ENCODE results near the gene KANSL1. TPM values are rescaled to one million over a fixed set of nuclear protein-coding genes. Genes with fewer than 3 reads are reported as not detected.
"Not testable (repeated sequence)": the region's sequence is repeated elsewhere in the genome, so short reads cannot be mapped to it uniquely, and the experiment has no call there.

Gene KANSL1
- total RNA-seq, 2 donors from 2014 or later = 29.4 to 40.7 TPM

DNA sequence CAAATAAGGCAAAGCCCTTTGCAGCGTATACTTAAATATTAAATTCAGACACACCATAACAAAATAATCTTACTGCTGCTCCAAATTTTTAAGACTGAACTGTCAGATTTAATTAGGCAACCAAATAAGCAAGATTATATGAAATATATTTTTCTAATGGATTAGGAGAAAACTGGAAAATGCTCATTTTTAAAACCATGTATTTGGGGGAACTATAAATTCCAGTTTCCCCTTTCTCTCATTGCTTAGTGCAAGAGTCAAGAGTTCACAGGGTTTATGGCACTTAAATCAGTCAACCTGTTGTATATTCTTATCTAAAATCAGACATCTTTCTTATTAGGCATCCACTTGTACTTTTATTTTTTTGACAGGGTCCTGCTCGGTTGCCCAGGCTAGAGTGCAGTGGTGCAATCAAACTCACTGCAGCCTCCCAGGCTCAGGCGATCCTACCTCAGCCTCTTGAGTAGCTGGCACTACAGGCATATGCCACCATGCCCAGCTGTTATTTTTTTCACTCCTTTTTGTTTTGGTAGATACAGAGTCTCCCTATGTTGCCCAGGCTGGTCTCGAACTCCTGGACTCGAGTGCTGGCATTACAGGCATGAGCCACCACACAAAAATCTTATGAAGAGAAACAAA, 2.1 kb upstream of the KANSL1 start:
- ATAC-seq (no peak), DNase-seq (no peak)
- intact Hi-C loops (cut with DNase I) = loop anchor here in 1 of 2 donors (10.0 kb wide), 1 partner anchor 151 kb away; no protein-coding TSS in a partner anchor

DNA sequence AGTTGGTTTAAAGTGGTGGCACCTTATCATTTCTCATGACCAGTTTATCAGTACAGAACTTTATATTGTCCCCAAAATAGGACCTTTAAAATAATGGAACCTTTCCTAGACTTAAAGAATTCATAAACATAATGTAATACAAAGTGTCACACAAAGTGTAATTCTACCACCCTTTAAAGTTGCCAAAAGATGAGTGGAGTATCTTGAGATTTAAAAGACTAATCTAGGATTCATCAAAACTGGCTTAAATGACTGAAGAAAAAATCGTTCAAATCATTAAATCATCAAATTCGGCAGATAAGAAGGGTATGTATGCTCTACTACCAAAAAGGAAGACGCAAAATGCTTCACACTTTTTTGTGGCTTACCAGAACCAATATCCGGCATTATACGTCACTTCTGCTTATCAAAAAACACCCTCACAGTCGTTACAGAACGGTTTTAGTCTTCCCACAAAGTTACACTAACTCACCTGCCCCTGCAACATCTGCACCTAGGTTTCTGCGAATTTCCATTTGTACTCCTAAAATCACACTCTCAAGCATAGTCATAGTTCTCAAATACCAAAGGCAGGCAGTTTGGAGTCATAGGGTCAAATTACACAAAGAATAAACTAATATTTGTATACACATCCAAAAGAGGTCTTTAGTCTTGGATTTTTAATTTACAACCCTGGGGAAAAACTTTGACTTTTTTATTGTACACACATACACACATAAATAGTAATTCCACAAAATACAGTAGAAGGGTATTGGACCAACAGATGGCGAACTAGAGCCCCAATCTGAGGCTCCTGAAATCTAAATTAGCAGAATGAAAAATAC, 1.4 kb upstream of the KANSL1 start:
- no peak for ATAC-seq
- intact Hi-C loops (cut with DNase I) = loop anchor here in 1 of 2 donors (10.0 kb wide), 1 partner anchor 150 kb away; no protein-coding TSS in a partner anchor
- no peak for DNase-seq

DNA sequence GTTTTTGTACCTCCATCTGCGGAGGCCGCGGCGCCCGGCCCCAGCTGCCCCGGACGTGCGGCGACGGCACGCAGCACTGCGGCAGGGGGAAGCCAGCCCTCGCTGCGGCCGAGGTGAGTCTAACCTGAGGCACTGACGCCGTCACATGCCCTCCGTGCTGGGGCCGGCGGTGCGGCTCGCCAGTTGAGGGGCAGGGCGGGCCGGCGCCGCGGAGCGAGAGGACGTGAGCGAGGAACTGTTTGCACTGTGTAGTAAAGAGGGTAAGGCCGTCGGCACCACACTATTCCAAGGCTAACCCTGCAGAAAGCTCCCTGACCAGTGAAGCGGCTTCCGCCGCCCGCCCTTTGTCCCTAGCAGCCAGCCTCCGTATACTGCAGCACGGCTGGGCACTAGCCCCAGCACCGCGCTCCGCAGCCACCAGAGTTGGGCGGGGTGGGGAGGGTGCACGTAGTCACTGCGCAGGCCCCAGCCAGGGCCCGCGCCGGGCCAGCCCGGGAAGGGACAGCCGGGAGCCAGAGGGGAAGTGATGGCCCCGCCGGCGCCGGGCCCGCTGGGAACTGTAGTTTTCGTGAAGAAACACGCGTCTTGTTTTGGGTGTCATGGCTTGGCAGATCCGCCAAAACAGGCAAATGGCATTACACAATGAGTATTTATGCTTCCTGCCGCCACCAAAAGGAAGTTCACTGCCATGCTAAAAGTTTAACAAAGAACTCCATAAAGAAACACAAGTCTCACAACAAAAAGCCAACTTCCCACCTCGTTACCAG, 580 bp upstream of the KANSL1 start:
- intact Hi-C loops (cut with DNase I) = loop anchor here in 1 of 2 donors (10.0 kb wide), 1 partner anchor 149 kb away; no protein-coding TSS in a partner anchor
- ATAC-seq (peak; percentile 94 to 96), DNase-seq (peak; percentile 99)

DNA sequence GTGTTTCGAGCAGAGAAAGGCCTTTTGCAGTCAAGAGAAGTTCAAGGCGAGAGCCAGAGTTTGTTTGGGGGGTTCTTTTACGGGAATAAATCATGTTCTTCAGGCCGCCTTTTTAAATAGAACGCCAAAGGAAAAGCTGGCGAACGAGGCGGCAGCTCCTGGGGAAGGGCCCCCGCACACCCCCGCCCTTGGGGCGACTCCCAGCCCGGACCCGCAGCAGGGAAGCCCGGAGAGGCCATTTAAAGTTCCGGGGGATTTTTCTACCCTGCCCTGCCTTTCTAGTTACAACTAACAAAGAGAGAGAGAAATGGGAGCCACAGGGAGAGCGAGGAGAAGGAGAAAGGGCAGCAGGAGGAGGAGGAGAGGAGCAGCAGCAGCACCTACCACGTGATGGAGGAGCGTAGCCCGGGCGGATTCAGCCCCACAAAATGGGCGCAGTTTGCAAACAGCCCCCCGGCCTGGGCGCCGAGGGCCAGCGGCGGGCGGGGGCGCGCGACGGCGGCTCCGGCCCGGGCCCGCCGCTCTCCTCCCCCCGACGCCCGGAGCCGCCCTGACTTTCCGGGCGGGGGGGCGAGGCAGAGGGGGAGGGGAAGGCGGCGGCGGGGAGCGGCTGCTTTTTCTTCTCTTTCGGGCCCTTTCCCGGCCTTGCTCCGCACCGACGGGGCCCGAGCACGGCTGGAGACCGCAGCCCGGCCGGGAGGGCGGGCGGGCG, 634 bp downstream of the KANSL1 start:
- peak; percentile 79 for DNase-seq
- ATAC-seq = peak; percentile 51 to 58
- intact Hi-C loops (cut with DNase I) = loop anchor here (1.0 to 10.0 kb wide), 2 partner anchors 148 kb away; no protein-coding TSS in a partner anchor

DNA sequence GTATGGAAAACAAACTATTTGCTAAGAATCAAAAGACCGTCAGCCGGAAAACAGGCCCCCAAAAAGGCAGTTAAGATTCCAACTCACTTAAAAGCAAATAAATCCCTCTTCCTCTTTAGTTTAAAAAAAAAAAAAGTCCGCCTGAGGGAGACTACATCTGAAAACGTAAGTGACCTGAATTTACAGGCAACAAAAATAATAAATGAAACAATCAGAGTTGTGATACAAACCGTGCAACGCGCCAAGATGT, 1.1 kb downstream of the KANSL1 start:
- DNase-seq (no peak), ATAC-seq (no peak)
- intact Hi-C loops (cut with DNase I) = loop anchor here (1.0 to 10.0 kb wide), 2 partner anchors 147 to 148 kb away; no protein-coding TSS in a partner anchor

DNA sequence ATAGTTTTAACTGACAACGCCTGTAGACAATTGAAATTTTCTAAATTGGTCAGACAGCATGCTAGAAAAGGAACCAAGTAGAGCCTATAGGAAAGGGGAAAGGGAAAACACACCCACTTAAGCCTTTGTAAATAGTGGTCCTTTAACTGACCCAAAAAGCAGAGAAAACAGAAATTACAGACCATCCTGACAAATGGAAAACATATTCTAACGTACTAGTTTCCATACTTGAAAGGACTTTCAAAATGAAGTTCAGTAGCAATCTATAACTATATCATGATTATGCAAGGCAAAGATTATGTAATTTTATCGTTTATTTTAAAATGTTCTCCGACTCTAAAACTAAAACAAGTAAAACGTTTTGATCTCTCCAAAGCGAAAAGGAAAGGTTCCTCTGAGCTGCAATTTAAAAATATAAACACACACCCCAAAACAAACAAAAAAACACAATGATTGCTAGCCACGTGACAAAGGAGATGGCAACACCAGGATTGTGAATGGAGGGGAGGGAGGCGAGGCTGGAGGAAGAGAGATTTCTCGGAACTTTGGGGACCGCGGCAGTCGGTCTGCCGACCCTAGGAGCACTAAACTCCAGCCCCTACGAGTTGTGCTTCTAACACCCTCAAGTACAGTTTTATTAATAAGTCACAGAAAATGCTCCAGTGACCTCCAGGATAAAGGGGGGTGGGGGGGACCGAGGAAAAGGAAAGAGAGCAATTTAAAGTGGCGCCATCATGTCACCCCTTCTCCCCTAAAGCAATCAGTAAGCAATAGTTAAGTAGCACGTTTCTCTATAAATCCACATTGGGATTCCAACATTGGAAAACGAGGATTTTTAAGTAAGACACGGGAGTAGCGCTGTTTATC, 1.7 kb downstream of the KANSL1 start:
- ATAC-seq (no peak), DNase-seq (no peak)
- intact Hi-C loops (cut with DNase I) = loop anchor here (1.0 to 10.0 kb wide), 2 partner anchors 147 kb away; no protein-coding TSS in a partner anchor

DNA sequence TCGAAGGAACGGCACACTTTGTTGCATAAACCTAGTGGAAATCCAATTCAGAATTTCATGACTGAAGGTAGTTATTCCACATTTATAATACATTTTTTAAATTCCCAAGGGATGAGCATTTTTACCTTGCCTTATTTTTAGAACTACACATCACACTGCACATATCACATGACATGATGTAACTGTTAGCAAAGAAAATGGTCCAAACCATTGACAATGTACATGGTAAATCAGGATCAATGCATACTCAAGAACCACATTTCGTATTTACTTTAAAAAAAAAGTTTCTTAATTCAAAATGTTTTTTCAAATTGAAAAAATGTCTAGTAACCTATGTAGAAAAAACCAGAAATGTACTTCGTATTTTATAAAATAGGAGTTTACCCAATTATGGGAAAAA, 2.5 kb downstream of the KANSL1 start:
- no peak for DNase-seq
- intact Hi-C loops (cut with DNase I) = loop anchor here in 1 of 2 donors (10.0 kb wide), 1 partner anchor 146 kb away; no protein-coding TSS in a partner anchor
- ATAC-seq = no peak

DNA sequence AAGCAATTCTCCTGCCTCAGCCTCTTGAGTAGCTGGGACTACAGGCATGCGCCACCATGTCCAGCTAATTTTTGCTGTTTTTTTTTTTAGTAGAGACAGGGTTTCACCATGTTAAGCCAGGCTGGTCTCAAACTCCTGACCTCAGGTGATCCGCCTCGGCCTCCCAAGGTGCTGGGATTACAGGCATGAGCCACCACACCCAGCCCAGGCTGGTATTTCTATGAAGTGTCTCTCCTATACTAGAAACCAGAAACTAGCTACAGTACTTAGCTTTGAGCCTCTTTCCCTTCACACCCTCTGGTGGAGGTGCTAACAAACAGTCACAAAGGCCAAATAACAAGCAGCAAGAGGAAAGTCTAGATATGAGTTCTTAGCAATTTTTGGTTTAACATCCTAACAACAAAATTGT, 6.4 kb downstream of the KANSL1 start:
- intact Hi-C loops (cut with DNase I); DNase-seq: not testable (repeated sequence)
- peak in 1 of 2 donors; percentile 35 for ATAC-seq

DNA sequence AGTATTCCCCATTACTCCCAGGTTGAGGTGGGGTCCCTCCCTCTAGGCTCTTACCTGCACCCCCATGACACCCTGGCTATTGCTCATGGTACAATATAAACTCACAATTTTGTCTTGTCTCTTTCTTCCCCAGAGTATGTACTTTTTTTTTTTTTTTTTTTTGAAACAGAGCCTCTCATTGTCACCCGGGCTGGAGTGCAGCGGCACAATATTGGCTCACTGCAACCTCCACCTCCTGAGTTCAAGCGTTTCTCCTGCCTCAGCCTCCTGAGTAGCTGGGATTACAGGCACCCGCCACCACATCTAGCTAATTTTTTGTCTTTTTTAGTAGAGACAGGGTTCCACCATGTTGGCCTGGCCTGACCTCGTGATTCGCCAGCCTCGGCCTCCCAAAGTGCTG, 8.5 kb downstream of the KANSL1 start:
- ATAC-seq (no peak), DNase-seq (no peak)
- intact Hi-C loops (cut with DNase I) = no loop called here

DNA sequence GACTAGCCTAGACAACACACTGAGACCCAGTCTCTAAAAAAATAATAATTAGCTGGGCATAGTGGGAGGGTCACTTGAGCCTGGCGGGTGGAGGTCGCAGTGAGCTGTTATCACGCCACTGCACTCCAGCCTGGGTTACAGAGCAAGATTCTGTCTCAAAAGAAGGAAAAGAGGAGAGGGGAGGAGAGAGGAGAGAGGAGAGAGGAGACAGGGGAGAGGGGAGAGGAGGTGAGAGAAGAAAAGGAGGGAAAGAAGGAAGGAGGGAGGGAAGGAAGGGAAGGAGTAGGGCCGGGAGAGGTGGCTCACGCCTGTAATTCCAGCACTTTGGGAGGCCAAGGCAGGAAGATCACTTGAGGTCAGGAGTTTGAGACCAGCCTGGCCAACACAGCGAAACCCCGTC, 9.8 kb downstream of the KANSL1 start:
- intact Hi-C loops (cut with DNase I); ATAC-seq; DNase-seq: not testable (repeated sequence)

DNA sequence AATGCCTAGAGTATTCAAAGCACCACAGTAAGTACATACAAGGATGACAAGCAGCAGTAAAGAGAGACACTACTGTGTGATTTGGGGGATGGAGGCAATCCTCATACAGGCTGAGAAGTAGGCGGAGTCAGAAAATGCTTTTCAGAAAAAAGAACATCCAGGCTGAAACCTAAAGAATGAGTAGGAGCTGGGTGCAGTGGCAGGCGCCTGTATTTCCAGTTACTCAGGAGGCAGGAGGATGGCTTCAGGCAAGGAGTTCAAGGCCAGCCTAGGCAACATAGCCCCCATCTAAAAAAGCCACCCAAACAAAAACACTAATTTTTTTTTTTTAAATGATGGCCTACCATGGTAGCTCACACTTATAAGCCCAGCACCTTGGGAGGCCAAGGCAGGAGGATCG, 10.3 kb downstream of the KANSL1 start:
- ATAC-seq = no peak
- no peak for DNase-seq
- intact Hi-C loops (cut with DNase I) = no loop called here

DNA sequence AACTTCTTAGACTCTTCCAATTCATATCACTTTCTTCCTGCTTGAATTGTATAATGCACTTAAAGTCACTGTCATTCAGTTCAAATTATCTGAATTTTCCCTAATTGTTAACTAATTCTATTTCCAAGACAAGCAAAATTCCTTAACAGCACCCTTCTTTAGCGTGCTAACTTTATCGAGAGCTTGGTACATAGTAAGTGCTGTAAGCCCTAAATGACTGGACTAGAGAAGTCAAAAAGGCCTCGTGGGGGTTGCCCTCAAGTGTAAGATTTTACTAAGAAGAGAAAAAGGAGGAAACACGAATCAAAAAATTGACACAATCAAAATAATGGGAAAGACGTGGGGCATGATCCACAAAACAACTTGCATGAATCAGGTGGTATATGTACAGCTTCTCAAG, 11.3 kb downstream of the KANSL1 start:
- DNase-seq (no peak), ATAC-seq (no peak)
- intact Hi-C loops (cut with DNase I) = no loop called here

DNA sequence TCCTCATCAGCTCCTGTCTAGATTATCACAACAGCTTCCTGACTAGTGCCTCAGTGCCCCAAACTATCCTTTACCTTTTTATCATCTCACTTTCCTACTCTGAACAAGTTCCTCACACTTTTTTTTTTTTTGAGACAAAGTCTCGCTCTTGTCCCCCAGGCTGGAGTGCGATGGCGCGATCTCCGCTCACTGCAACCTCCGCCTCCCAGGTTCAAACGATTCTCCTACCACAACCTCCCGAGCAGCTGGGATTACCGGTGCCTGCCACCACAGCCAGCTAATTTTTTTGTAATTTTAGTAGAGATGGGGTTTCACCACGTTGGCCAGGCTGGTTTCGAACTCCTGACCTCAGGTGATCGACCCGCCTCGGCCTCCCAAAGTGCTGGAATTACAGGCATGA, 11.9 kb downstream of the KANSL1 start:
- DNase-seq; intact Hi-C loops (cut with DNase I); ATAC-seq: not testable (repeated sequence)

DNA sequence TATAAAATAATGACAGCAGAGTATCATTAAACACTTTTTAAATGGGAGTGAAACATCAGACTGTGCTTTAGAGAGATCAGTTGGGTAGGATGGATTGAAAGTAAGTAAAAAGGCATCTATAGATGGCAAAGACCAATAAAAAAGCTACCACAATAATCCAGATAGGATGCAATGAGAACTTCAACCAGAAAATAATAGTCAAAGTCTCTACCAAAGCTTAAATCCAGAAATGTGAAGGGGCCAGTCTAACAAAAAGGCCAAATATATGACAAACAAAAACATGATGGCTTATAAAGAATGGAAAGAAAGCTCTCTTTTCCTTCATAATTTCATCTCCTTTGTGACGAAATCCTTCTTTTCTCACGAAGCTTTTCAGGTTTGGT, 12.3 kb downstream of the KANSL1 start:
- intact Hi-C loops (cut with DNase I) = no loop called here
- DNase-seq (no peak), ATAC-seq (no peak)

DNA sequence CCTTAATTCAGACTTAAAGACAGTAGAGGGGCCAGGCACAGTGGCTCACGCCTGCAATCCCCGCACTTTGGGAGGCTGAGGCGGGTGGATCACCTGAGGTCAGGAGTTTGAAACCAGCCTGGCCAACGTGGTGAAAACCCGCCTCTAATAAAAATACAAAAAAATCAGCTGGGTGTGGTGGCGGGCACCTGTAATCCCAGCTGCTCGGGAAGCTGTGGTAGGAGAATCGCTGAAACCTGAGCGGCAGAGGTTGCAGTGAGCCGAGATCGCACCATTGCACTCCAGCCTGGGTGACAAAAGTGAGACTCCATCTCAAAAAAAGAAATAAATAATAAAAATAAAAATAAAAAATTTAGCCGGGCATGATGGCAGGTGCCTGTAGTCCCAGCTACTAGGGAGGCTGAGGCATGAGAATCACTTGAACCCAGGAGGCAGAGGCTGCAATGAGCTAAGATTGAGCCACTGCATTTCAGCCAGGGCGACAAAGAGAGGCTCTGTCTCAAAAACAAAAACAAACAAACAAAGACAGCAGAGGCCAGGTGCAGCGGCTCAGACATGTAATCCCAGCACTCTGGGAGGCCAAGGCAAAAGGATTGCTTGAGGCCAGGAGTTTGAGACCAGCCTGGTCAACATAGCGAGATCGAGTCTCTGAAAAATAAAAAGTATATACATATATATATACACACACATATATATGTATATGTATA, 12.9 kb downstream of the KANSL1 start:
- ATAC-seq; intact Hi-C loops (cut with DNase I); DNase-seq: not testable (repeated sequence)

DNA sequence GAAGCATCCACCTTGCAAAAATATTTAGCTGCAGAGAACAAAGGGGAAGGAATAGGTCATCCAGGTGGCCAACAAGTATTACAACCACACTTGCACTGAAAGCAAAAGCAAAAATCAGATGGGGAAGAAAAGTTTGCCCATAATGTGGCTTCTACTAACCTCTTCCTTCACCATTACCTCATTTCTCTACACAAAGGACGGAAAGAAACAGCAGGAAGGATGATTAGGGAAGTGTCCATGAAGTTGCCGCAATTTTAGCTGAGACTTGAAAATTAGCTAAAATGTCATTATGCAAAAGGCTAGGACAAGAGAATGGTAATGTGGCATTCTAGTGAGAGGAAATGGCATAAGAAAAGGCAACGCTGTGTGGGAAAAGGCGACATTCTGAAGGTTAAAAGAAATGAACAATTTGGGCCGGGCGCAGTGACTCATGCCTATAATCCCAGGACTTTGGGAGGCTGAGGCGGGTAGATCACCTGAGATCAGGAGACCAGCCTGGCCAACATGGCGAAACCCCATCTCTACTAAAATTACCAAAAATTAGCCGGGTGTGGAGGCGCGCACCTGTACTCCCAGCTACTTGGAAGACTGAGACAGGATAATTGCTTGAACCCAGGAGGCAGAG, 13.7 kb downstream of the KANSL1 start:
- ATAC-seq = peak in 1 of 2 donors; percentile 31
- intact Hi-C loops (cut with DNase I) = no loop called here
- no peak for DNase-seq

DNA sequence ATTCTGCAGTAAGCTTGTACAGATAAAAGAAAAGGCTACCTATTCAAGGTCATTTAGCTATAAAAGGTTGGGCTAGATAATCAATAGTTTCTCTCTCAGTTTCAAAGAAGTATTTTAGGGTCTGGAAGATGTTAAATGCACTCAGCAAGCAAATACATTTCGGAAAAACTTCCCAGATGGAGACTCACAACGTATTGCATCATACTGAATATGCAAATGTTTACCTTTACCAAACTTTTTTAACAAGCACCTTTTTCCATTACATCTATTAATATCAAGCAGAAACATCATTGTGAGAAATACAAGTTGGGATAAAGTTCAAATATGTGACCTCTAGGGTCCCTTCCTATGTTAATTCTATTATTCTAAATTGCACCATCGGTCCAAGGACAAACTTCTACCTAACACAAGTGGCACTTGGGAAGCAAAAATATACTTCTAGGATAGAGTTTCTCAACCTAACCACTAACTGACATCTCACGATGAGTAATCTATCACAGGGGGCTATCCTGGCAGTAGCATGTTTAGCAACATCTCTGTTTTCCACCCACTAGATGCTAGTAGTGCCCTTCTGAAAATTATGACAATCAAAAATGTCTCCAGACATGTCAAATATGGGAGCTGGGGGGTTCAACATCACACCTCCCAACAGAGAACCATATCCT, 14.5 kb downstream of the KANSL1 start:
- no peak for DNase-seq
- intact Hi-C loops (cut with DNase I) = no loop called here
- no peak for ATAC-seq
